ENCODE measurements around the gene ACRBP.

DNA sequence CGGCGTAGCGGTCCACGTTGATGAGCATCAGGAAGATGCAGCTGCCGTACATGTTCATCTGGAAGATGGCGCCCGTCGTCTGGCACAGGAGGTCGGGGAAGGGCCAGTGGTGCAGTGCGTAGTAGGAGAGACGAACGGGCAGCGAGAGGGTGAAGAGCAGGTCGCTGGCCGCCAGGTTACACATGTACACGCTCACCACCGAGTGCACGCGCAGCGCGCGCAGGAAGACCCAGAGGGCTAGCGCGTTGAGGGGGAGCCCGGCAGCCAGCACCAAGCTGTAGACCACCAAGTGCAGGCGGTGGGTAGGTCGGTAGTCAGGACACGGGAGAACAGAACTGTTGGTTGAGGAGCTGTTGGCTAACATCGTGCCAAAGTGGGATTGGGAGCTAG, 26.4 kb downstream of the ACRBP start:
- TF ChIP-seq SP1 (IDR thresholded peaks at IDR 0.05) (no peak), ARNT (IDR thresholded peaks at IDR 0.05) (no peak), LEF1 (IDR thresholded peaks at IDR 0.05; ENCODE audit: borderline replicate concordance) (no peak), FOXK2 (IDR thresholded peaks at IDR 0.05) (no peak), FOXM1 (IDR thresholded peaks at IDR 0.05; ENCODE audit: borderline replicate concordance) (no peak), SUZ12 (IDR thresholded peaks at IDR 0.05) (no peak), L3MBTL2 (conservative IDR thresholded peaks at IDR 0.05) (no peak), HDGF (IDR thresholded peaks at IDR 0.05; ENCODE audit: borderline replicate concordance) (no peak), CTBP1 (IDR thresholded peaks at IDR 0.05; ENCODE audit: borderline replicate concordance) (no peak), ELF4 (IDR thresholded peaks at IDR 0.05) (no peak), ZNF384 (IDR thresholded peaks at IDR 0.05) (no peak), TARDBP (IDR thresholded peaks at IDR 0.05) (no peak), BHLHE40 (IDR thresholded peaks at IDR 0.05; ENCODE audit: borderline replicate concordance) (no peak)
- TF ChIP-seq, protein P1, sequence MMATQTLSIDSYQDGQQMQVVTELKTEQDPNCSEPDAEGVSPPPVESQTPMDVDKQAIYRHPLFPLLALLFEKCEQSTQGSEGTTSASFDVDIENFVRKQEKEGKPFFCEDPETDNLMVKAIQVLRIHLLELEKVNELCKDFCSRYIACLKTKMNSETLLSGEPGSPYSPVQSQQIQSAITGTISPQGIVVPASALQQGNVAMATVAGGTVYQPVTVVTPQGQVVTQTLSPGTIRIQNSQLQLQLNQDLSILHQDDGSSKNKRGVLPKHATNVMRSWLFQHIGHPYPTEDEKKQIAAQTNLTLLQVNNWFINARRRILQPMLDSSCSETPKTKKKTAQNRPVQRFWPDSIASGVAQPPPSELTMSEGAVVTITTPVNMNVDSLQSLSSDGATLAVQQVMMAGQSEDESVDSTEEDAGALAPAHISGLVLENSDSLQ (IDR thresholded peaks at IDR 0.05), result no peak

All from HEK293T (cell line).